ENCODE data around the gene NELL1.

NELL1 gene

GRCh38 chr11:21456186-21456585 lies 786.8 kb downstream of the NELL1 start:
- no peak for DNase-seq

- no peak for DNase-seq
Measured at GRCh38 chr11:21460082-21460481, 790.7 kb downstream of the NELL1 start.

GRCh38 chr11:21461701-21462100 lies 792.3 kb downstream of the NELL1 start:
- no peak for DNase-seq

- no peak for DNase-seq
Measured at GRCh38 chr11:21464601-21465193, 795.3 kb downstream of the NELL1 start.

- DNase-seq, result no peak
Measured at GRCh38 chr11:21465203-21465602, 795.8 kb downstream of the NELL1 start.

GRCh38 chr11:21465920-21466319 lies 796.5 kb downstream of the NELL1 start:
- no peak for DNase-seq

GRCh38 chr11:21470521-21470920 lies 801.1 kb downstream of the NELL1 start:
- DNase-seq, result no peak

GRCh38 chr11:21472261-21472660 lies 802.9 kb downstream of the NELL1 start:
- no peak for DNase-seq

GRCh38 chr11:21474529-21474928 lies 805.1 kb downstream of the NELL1 start:
- no peak for DNase-seq

GRCh38 chr11:21475276-21475675 lies 805.9 kb downstream of the NELL1 start:
- no peak for DNase-seq

GRCh38 chr11:21476588-21476987 lies 807.2 kb downstream of the NELL1 start:
- no peak for DNase-seq

GRCh38 chr11:21480240-21480639 lies 810.9 kb downstream of the NELL1 start:
- DNase-seq, result no peak

- no peak for DNase-seq
Measured at GRCh38 chr11:21481255-21481654, 811.9 kb downstream of the NELL1 start.

GRCh38 chr11:21484039-21484438 lies 814.7 kb downstream of the NELL1 start:
- no peak for DNase-seq

- no peak for DNase-seq
Measured at GRCh38 chr11:21485006-21485405, 815.6 kb downstream of the NELL1 start.

- no peak for DNase-seq
Measured at GRCh38 chr11:21485426-21485825, 816.0 kb downstream of the NELL1 start.

- DNase-seq, result no peak
Measured at GRCh38 chr11:21489416-21490115, 820.2 kb downstream of the NELL1 start.

- no peak for DNase-seq
Measured at GRCh38 chr11:21492931-21493330, 823.5 kb downstream of the NELL1 start.

- DNase-seq, result no peak
Measured at GRCh38 chr11:21494946-21495345, 825.6 kb downstream of the NELL1 start.

- DNase-seq, result no peak
Measured at GRCh38 chr11:21495879-21496278, 826.5 kb downstream of the NELL1 start.

GRCh38 chr11:21501245-21501644 lies 831.9 kb downstream of the NELL1 start:
- no peak for DNase-seq

- DNase-seq, result no peak
Measured at GRCh38 chr11:21505070-21505469, 835.7 kb downstream of the NELL1 start.

- no peak for DNase-seq
Measured at GRCh38 chr11:21511835-21512440, 842.6 kb downstream of the NELL1 start.

- no peak for DNase-seq
Measured at GRCh38 chr11:21514316-21514715, 844.9 kb downstream of the NELL1 start.

GRCh38 chr11:21520244-21520643 lies 850.9 kb downstream of the NELL1 start:
- DNase-seq, result no peak

All from NCI-H2171 (cell line).